GM06990 (cell line): ENCODE measurements around the gene GID4.

Experiments used
- DNase-seq: peaks from one replicate; pipeline ENCODE4 v3.0.0-alpha.2; 2011; ENCODE audit not compliant: insufficient read length; ENCODE audit errors: extremely low read depth
- H3K27me3 ChIP-seq: replicated peaks from 2 replicates; pipeline ENCODE4 v1.6.0; 2011; ENCODE audit warnings: low read length; ENCODE audit not compliant: control insufficient read depth, insufficient read depth
- H3K36me3 ChIP-seq: 2 replicates; pipeline ENCODE4 v1.5.1; 2011; ENCODE audit warnings: low read length; ENCODE audit not compliant: control insufficient read depth, insufficient read depth
- H3K4me3 ChIP-seq: replicated peaks from 2 replicates; pipeline ENCODE4 v1.5.1; 2011; ENCODE audit warnings: low read depth, mild to moderate bottlenecking, control low read depth, low read length
- CTCF ChIP-seq: IDR thresholded peaks from 2 replicates; pipeline ENCODE4 v1.5.1; 2011; ENCODE audit warnings: low read length, control low read depth, mild to moderate bottlenecking, inconsistent platforms; ENCODE audit not compliant: insufficient read depth, poor library complexity, severe bottlenecking

The GID4 gene

DNA sequence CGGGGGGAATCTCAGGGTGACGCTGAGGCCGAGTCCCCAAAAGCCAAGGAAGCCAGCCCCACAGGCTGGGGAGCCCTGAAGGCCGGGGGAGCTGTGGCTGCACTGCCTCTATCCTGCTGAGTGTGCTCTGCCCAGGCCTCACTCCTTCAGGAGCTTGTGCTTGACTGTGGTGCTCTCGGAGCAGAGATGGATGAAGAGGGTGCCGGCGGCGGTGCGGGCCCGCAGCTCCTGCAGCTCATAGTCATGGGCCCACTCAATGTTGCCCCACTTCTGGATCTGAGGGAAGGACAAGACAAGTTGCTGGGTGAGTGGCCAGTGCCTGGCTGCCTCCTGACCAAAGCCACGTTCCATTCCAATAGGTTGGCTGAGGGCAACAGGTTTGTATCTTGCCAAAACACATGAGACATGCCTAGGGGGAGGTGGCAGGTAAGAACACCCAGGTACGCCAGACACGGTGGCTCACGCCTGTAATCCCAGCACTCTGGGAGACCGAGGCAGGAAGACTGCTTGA, 20.7 kb upstream of the GID4 start:
- DNase-seq, result no peak
- peaks cover 6% of the 10 kb centered on the region for H3K36me3 ChIP-seq
- no peak for TF ChIP-seq CTCF
- no peak overlapping the region for H3K4me3 ChIP-seq
- H3K27me3 ChIP-seq, result no peaks in the 10 kb centered on the region

- DNase-seq, result no peak
- no peak for TF ChIP-seq CTCF
- Histone ChIP-seq H3K27me3 (no peaks in the 10 kb centered on the region), H3K4me3 (no peak overlapping the region), H3K36me3 (peaks cover 6% of the 10 kb centered on the region)
Measured at GRCh38 chr17:18019838-18020154, 19.4 kb upstream of the GID4 start.

DNA sequence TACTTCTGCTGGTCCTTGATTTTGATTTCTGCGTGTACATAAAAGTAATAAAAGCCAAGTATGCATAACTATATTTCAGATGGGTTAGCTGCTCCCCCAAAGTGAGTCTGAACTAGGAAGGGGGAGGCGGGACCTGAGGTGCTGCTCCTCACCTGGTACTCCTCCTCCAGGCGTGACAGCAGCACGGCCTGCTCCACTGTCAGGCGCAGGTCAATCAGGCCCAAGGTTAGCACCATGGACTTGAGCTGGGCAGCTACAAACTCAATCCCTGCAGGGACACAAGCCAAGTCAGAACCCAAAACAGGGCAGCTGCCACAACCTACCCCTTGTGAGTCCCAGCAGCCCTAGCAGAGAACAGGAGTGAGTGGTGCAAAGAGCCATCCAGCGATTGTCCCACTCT, 18.2 kb upstream of the GID4 start:
- Histone ChIP-seq H3K36me3 (peaks cover 8% of the 10 kb centered on the region), H3K4me3 (no peak overlapping the region), H3K27me3 (no peaks in the 10 kb centered on the region)
- no peak for TF ChIP-seq CTCF
- DNase-seq, result no peak

GRCh38 chr17:18021372-18021771, 17.8 kb upstream of the GID4 start:
- DNase-seq, result no peak
- TF ChIP-seq CTCF, result no peak
- Histone ChIP-seq H3K27me3 (no peaks in the 10 kb centered on the region), H3K4me3 (no peak overlapping the region), H3K36me3 (peaks cover 8% of the 10 kb centered on the region)

GRCh38 chr17:18025241-18025944, 13.8 kb upstream of the GID4 start:
- TF ChIP-seq CTCF, result no peak
- no peak for DNase-seq
- Histone ChIP-seq H3K27me3 (no peaks in the 10 kb centered on the region), H3K4me3 (no peak overlapping the region), H3K36me3 (peaks cover 4% of the 10 kb centered on the region)
